Stimulated activated CD8-positive, alpha-beta memory T cell treated with anti-CD3 and anti-CD28 coated beads, Interleukin-4, amount 100 ng/mL, for 1 hour (primary cell): ENCODE measurements around the gene SLC15A1.

Experiments
- DNase-seq, 2 donors: peaks; one replicate each; pipeline ENCODE4 v3.0.0-alpha.2; 2020; ENCODE audit warnings: low read depth in 2 of 2, low spot score in 1 of 2

SLC15A1 gene

GRCh38 chr13:98752467-98753290 is at the start of gene SLC15A1:
Gene SLC15A1, minus strand, starts transcription at chr13:98752672. Its CDS starts 74 bp downstream, at chr13:98752598.
- no peak for DNase-seq

GRCh38 chr13:98801626-98802418 is 49.4 kb upstream of the SLC15A1 start:
- DNase-seq = no peak

- no peak for DNase-seq
Measured at GRCh38 chr13:98800078-98800477, 47.6 kb upstream of the SLC15A1 start.

GRCh38 chr13:98798849-98799645 is 46.6 kb upstream of the SLC15A1 start:
- no peak for DNase-seq

GRCh38 chr13:98797456-98797855 is 45.0 kb upstream of the SLC15A1 start:
- DNase-seq = no peak

GRCh38 chr13:98796798-98797197 is 44.3 kb upstream of the SLC15A1 start:
- DNase-seq = no peak

- DNase-seq = no peak
Measured at GRCh38 chr13:98796191-98796590, 43.7 kb upstream of the SLC15A1 start.

GRCh38 chr13:98795220-98795619 is 42.7 kb upstream of the SLC15A1 start:
- no peak for DNase-seq

- DNase-seq = no peak
Measured at GRCh38 chr13:98794498-98794897, 42.0 kb upstream of the SLC15A1 start.

GRCh38 chr13:98792785-98793495 is 40.5 kb upstream of the SLC15A1 start:
- no peak for DNase-seq

- no peak for DNase-seq
Measured at GRCh38 chr13:98792321-98792720, 39.8 kb upstream of the SLC15A1 start.

GRCh38 chr13:98791611-98792010 is 39.1 kb upstream of the SLC15A1 start:
- no peak for DNase-seq

GRCh38 chr13:98787996-98788395 is 35.5 kb upstream of the SLC15A1 start:
- DNase-seq = no peak

- DNase-seq = no peak
Measured at GRCh38 chr13:98787173-98787572, 34.7 kb upstream of the SLC15A1 start.

GRCh38 chr13:98786023-98786422 is 33.6 kb upstream of the SLC15A1 start:
- no peak for DNase-seq

GRCh38 chr13:98785405-98785804 is 32.9 kb upstream of the SLC15A1 start:
- no peak for DNase-seq

- DNase-seq = no peak
Measured at GRCh38 chr13:98784666-98785065, 32.2 kb upstream of the SLC15A1 start.

GRCh38 chr13:98783856-98784478 is 31.5 kb upstream of the SLC15A1 start:
- DNase-seq = no peak

- no peak for DNase-seq
Measured at GRCh38 chr13:98782654-98783053, 30.2 kb upstream of the SLC15A1 start.

- DNase-seq = no peak
Measured at GRCh38 chr13:98781905-98782304, 29.4 kb upstream of the SLC15A1 start.
